AG04450 (cell line): ENCODE results near the gene ST8SIA4. TPM values are rescaled to one million over a fixed set of nuclear protein-coding genes. Genes with fewer than 3 reads are reported as not detected.

Experiments
- CTCF ChIA-PET: fragments of 300-600, 350-600 bp; formaldehyde crosslinking; extraction: SDS; loops from one replicate; lab custom pipeline; 2022; ENCODE audit warnings: antibody characterized with exemption, inconsistent platforms; lab: Charles Lee
- POLR2A ChIA-PET: fragments of 350-600 bp; formaldehyde crosslinking; extraction: SDS; loops from one replicate; lab custom pipeline; 2021; ENCODE audit warnings: antibody characterized with exemption, inconsistent platforms; lab: Yijun Ruan, JAX
- DNase-seq: peaks from one replicate; pipeline ENCODE4 v3.0.0-alpha.2; 2011; ENCODE audit warnings: low read depth, low spot score
- H3K27ac ChIP-seq: one replicate; pipeline ENCODE4 v1.5.1; 2012; ENCODE audit warnings: low read depth, low read length, control low read depth
- H3K27me3 ChIP-seq: one replicate; pipeline ENCODE4 v1.6.0; 2012; ENCODE audit warnings: low read length; ENCODE audit not compliant: control insufficient read depth, insufficient read depth
- H3K4me3 ChIP-seq: 2 replicates; pipeline ENCODE4 v1.5.1; 2011; ENCODE audit warnings: mild to moderate bottlenecking, low read depth, low read length, control low read depth
- H3K9me3 ChIP-seq: 2 replicates; pipeline ENCODE4 v1.5.1; 2012; ENCODE audit warnings: low read length; ENCODE audit not compliant: control insufficient read depth, insufficient read depth
- CTCF ChIP-seq: IDR thresholded peaks from 2 replicates; pipeline ENCODE4 v1.5.1; 2011; ENCODE audit warnings: low read depth, low read length, control low read depth, inconsistent platforms
- polyA plus RNA-seq: library from polyadenylated mRNA; depleted of rRNA; stranded (reverse); fragments of >200 nt; gene quantifications from 2 replicates; pipeline ENCODE4 v1.2.3, GENCODE V29; 2011

The ST8SIA4 gene
- polyA plus RNA-seq, 1 experiment, result 0.02 TPM

- CTCF ChIA-PET, result no interaction called here
- H3K9me3 ChIP-seq, result no peaks in the 10 kb centered on the region
- DNase-seq, result no peak
- no peak overlapping the region for H3K27ac ChIP-seq
- TF ChIP-seq CTCF, result no peak
- POLR2A ChIA-PET, result no interaction called here
- H3K27me3 ChIP-seq, result no peaks in the 10 kb centered on the region
- no peak overlapping the region for H3K4me3 ChIP-seq
Measured at GRCh38 chr5:100827481-100827889, 75.6 kb downstream of the ST8SIA4 start.

- Histone ChIP-seq H3K27me3 (no peaks in the 10 kb centered on the region), H3K4me3 (no peak overlapping the region), H3K27ac (no peak overlapping the region), H3K9me3 (no peaks in the 10 kb centered on the region)
- ChIA-PET POLR2A (no interaction called here), CTCF (no interaction called here)
- no peak for DNase-seq
- TF ChIP-seq CTCF, result no peak
Measured at GRCh38 chr5:100826133-100826532, 76.9 kb downstream of the ST8SIA4 start.

- CTCF ChIA-PET, result no interaction called here
- H3K27me3 ChIP-seq, result no peaks in the 10 kb centered on the region
- no peak for TF ChIP-seq CTCF
- POLR2A ChIA-PET, result no interaction called here
- no peaks in the 10 kb centered on the region for H3K9me3 ChIP-seq
- no peak for DNase-seq
- H3K27ac ChIP-seq, result no peak overlapping the region
- no peak overlapping the region for H3K4me3 ChIP-seq
Measured at GRCh38 chr5:100824635-100825034, 78.4 kb downstream of the ST8SIA4 start.

GRCh38 chr5:100823812-100824211, 79.3 kb downstream of the ST8SIA4 start:
- ChIA-PET CTCF (no interaction called here), POLR2A (no interaction called here)
- Histone ChIP-seq H3K27ac (no peak overlapping the region), H3K27me3 (no peaks in the 10 kb centered on the region), H3K9me3 (no peaks in the 10 kb centered on the region), H3K4me3 (no peak overlapping the region)
- no peak for DNase-seq
- TF ChIP-seq CTCF, result no peak

- no peak overlapping the region for H3K4me3 ChIP-seq
- H3K9me3 ChIP-seq, result no peaks in the 10 kb centered on the region
- ChIA-PET POLR2A (no interaction called here), CTCF (no interaction called here)
- no peak overlapping the region for H3K27ac ChIP-seq
- no peak for DNase-seq
- TF ChIP-seq CTCF, result no peak
- no peaks in the 10 kb centered on the region for H3K27me3 ChIP-seq
Measured at GRCh38 chr5:100821751-100822150, 81.3 kb downstream of the ST8SIA4 start.
